GM12801 (cell line): ENCODE results near the gene SGSM2.

Experiments
- TF ChIP-seq, protein P1 (sequence below): IDR thresholded peaks from one replicate; pipeline ENCODE4 v1.5.1; 2011; ENCODE audit warnings: control low read depth; ENCODE audit not compliant: insufficient read length; ENCODE audit errors: extremely low read depth

Gene SGSM2

DNA sequence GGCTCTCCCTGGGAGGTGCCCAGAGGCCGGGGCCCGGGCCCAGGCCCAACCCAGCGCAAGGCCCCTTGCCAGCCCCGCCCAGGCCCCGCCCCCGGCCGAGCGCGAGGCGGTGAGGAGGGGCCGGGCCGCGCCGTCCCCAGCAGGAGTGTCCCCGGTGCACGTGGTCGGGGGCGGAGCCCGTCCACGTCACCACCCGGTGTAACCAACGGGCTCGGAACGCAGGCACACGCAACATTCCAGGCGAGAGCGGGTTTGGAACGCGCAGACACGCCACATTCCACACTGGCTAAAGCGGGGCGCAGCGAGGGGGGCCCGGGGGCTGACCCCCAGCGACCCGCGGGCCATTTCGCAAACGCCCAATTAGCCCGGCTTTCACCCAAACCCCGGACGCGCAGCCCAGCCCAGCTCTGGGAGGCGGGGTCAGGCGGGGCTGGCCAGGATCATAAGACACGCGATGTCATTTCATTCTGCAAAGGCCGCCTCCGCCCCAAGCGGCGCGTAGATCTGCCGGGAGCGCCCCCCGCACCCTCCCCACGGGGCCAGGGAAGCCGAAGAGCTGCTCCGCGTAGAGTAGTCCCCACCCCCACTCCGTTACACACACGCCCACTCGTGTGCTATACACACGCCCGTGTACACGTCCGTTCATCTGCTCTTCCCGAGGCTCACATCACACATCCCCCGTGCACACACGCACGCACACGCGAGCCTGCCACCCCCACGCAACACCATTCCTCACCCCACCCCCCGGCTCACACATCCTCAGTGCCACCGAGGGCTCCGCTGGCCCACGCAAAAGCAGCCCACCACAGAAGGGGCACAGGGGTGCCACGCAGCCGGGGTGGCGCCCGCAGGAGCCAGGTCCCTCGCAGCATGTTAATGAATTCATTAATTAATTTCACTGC is 62.5 kb downstream of the SGSM2 start:
- TF ChIP-seq, protein P1, sequence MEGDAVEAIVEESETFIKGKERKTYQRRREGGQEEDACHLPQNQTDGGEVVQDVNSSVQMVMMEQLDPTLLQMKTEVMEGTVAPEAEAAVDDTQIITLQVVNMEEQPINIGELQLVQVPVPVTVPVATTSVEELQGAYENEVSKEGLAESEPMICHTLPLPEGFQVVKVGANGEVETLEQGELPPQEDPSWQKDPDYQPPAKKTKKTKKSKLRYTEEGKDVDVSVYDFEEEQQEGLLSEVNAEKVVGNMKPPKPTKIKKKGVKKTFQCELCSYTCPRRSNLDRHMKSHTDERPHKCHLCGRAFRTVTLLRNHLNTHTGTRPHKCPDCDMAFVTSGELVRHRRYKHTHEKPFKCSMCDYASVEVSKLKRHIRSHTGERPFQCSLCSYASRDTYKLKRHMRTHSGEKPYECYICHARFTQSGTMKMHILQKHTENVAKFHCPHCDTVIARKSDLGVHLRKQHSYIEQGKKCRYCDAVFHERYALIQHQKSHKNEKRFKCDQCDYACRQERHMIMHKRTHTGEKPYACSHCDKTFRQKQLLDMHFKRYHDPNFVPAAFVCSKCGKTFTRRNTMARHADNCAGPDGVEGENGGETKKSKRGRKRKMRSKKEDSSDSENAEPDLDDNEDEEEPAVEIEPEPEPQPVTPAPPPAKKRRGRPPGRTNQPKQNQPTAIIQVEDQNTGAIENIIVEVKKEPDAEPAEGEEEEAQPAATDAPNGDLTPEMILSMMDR: no peak

DNA sequence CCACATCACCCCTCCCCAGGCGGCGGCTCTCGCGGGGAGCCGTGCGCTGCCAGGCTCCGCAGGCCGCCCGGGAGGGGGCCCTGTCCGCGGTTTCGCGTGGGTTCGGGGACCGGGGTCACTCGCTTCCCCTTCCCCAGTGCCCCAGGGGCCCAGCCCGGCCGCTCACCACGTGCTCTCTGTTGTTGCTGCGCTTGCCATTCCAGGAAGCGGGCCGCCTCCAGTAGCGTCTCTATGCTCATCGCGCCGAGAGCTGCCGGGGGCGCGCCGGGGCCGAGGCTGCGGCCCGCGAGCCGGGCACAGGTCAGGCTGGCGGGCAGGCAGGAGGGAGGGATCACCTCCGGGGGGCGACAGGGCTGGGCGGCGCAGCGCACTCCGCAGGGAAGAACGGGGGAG is 63.2 kb downstream of the SGSM2 start:
- TF ChIP-seq, protein P1: no peak

DNA sequence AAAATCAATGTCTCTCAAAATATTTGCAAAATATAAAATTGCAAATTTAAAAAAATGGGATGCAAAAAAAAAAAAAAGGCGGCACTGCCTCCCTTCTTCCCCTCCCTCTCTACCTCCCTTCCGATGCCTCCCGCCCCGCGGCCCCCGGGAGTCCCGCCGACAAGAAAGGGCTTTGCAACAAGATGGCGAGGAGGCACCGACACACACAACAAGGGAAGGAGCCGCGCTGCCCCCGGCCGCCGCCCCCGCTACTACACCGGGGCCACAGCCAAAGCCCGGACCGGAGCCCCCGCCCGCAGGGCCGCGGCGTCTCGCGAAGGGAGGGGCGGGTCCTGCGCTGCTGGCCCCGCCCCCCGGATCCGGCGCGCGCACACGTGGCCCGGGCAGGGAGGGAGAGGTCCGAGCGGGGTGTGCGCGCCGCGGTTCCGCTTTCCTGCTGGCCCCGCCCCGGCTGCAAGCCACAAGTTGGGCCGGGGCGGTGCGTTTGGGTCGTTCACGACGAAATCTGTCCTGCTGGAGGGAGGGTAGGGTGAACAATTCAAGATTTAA is 63.6 kb downstream of the SGSM2 start, which contains the start of gene MNT:
MNT (minus strand) TSS at position 184 of the 549 bp plus-strand sequence. CDS start 348 bp downstream, outside the sequence.
- TF ChIP-seq, protein P1: no peak

DNA sequence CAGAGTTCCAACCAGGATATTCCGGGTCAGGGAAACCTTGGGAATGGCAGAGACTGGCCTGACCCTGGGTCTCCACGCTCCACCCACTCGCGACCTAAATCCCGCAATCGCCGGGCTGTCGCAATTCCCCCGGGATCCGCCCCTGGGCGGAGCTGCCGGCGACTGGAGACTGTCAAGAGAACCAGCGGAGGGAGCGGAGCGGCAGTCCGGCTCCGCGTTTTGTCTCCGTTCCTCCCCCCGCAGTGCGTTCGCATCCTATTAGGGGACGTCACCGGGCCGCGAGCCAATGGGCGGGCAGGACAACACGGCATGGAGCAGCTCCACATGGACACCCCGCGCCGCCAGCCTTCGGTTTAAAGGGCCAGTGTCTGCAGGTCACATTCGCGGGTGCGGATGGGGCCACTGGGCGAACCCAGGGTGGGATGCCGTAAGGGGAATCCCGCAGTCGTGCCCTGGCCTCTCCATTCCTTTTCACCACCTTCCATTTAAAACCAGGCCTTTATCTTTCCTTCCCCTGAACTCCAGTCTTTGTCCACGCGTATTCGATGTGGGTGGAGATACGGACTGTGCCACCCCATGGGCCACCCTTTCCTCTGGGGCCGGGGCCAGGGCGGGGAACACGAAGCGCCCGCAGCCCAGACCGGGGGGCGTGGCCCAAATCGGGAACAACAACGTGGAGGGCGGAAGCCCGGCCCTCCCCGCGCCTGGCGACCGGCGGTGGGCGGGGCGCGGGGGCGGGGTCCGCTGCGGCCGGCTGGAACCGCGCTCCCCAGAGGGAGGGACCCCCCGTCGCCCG is 64.3 kb downstream of the SGSM2 start:
- TF ChIP-seq, protein P1: no peak

DNA sequence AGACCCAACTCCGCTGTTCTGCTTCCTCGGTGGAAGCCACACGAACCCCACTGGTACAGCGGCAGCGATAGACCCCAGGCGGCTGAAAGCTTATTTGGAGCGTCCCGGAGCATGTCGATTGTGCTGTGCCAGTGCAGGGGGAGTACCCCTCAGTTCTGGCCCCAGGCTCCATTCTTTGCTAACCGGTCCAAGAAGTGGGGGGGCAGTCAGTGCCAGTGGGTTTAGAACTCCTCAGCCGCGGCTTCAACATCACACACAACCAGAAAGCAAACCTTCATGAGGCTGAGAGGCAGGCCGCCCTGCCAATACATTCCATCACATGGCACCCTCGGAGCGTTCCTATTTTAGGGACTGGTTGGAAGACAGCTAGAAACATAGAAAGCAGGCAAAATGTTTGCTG is 65.2 kb downstream of the SGSM2 start:
- TF ChIP-seq, protein P1: no peak

DNA sequence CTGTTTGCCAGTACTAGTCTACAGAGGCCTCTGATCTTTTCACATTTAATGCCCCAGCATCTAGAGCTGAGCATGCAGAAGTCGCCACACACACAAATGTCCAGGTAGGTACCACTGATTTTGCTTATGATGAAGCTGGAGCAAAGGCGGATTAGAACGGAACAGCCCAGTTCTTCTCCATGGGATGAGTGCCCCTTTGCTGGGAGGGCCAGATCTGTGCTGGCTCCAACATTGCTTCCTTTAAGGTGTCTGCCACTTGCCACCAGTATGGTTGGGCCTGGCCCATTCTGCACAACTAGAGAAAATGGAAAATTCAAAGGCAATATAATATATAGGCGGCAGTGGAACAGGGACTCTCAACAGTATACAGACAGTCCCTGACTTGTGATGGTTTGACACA is 65.7 kb downstream of the SGSM2 start:
- TF ChIP-seq, protein P1: no peak
